ENCODE results near the gene GTPBP8. TPM values are rescaled to one million over a fixed set of nuclear protein-coding genes. Genes with fewer than 3 reads are reported as not detected.
A peak's percentile ranks its signal among the peaks of the same experiment; 100 is the strongest.

The GTPBP8 gene
- total RNA-seq, 1 donor from 2014 or later = 25.9 TPM

DNA sequence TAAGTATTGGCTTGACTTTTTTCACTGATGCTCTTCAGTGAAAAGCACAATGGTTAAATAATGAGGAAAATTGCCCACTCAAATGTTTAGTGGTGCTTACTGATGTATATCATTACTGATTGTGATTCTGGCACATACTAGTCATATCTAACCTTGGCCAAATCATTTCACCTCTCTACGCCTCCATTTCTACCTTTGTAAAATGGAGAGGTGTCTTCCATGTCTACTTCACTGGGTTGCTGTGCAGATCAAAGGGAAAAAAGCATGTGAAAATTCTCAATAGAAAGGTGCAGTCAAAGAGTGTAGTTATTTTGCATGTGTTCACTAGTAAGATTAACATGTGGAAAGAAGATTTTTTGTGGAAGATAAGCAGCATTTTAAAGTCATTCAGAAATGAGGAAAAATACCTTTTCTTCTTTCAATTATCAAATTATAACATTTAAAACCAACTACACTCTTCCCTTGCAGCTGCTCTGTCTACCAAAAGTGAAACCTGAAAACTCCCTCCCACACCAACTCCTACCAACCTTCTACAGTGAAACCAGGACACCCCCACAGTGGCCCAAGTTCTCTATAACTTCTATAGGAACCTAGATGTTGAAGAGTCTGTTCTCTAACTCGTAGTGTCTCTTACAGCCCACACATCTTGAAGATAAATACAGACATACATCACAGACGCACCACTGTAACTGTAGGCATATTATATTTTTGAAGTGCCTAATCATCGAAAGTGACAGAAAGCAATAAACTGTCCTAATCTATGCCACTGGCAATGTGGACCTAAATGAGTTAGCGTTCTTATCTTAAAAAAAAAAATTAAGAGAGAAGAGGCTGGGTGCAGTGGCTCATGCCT lies 17.2 kb upstream of the GTPBP8 start:
- Mint-ChIP-seq H3K27me3 (no peaks in the 10 kb centered on the region), H3K4me3 (no peak overlapping the region), H3K9me3 (no peaks in the 10 kb centered on the region), H3K36me3 (no peaks in the 10 kb centered on the region), H3K4me1 (ENCODE audit: unreplicated experiment) (no peaks in the 10 kb centered on the region), H3K27ac (no peak overlapping the region)
- no peak for DNase-seq (ENCODE audit: extremely low spot score, unreplicated experiment)
- TF ChIP-seq, protein P1, sequence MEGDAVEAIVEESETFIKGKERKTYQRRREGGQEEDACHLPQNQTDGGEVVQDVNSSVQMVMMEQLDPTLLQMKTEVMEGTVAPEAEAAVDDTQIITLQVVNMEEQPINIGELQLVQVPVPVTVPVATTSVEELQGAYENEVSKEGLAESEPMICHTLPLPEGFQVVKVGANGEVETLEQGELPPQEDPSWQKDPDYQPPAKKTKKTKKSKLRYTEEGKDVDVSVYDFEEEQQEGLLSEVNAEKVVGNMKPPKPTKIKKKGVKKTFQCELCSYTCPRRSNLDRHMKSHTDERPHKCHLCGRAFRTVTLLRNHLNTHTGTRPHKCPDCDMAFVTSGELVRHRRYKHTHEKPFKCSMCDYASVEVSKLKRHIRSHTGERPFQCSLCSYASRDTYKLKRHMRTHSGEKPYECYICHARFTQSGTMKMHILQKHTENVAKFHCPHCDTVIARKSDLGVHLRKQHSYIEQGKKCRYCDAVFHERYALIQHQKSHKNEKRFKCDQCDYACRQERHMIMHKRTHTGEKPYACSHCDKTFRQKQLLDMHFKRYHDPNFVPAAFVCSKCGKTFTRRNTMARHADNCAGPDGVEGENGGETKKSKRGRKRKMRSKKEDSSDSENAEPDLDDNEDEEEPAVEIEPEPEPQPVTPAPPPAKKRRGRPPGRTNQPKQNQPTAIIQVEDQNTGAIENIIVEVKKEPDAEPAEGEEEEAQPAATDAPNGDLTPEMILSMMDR (conservative IDR thresholded peaks at IDR 0.05) = no peak

DNA sequence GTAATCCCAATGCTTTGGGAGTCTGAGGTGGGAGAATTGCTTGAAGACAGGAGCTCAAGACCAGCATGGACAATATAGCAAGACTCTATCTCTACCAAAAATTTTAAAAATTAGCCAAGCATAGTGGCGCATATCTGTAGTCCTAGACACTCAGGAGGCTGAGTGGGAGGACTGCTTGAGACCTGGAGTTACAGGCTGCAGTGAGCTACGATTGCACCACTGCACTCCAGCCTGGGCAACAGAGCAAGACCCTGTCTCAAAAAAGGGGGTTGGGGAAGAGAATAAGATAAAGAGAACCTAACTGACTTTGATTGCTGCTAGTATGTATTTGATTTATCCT lies 16.6 kb upstream of the GTPBP8 start:
- no peak for DNase-seq (ENCODE audit: extremely low spot score, unreplicated experiment)
- no peaks in the 10 kb centered on the region for H3K36me3 Mint-ChIP-seq
- TF ChIP-seq, protein P1 (conservative IDR thresholded peaks at IDR 0.05) = no peak
- no peak overlapping the region for H3K4me3 Mint-ChIP-seq
- H3K4me1 Mint-ChIP-seq (ENCODE audit: unreplicated experiment) = no peaks in the 10 kb centered on the region
- H3K9me3 Mint-ChIP-seq = no peaks in the 10 kb centered on the region
- no peak overlapping the region for H3K27ac Mint-ChIP-seq
- H3K27me3 Mint-ChIP-seq = no peaks in the 10 kb centered on the region

DNA sequence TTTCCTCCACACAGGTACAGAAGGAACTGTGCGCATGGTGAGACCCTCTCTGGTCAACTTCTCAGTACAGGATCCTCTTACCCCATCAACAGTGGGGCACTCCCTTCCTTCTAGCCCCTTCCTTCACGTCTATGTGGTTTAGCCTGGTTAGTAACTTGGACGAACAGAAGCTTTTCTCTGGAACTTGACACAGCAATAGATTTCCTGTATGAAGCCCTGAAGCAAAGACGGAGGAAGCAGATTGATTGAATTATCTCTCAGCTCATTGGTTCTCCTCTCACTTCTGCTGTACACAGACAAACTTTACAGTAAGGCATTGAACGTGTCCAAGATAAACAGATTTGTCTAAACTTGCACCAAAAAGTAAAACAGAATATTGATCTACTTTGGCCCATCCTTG lies 15.9 kb upstream of the GTPBP8 start, which contains the start of gene CD200R1:
Gene CD200R1 (minus strand): TSS at position 210 of the 400 bp plus-strand sequence. CDS start 246 bp downstream, outside the sequence.
- Mint-ChIP-seq H3K36me3 (no peaks in the 10 kb centered on the region), H3K9me3 (no peaks in the 10 kb centered on the region), H3K27ac (peak within 1 kb of the TSS; percentile 17), H3K27me3 (no peaks in the 10 kb centered on the region), H3K4me3 (no peak within 1 kb of the TSS), H3K4me1 (ENCODE audit: unreplicated experiment) (no peaks in the 10 kb centered on the region)
- TF ChIP-seq, protein P1 (conservative IDR thresholded peaks at IDR 0.05) = no peak
- DNase-seq (ENCODE audit: extremely low spot score, unreplicated experiment) = no peak

DNA sequence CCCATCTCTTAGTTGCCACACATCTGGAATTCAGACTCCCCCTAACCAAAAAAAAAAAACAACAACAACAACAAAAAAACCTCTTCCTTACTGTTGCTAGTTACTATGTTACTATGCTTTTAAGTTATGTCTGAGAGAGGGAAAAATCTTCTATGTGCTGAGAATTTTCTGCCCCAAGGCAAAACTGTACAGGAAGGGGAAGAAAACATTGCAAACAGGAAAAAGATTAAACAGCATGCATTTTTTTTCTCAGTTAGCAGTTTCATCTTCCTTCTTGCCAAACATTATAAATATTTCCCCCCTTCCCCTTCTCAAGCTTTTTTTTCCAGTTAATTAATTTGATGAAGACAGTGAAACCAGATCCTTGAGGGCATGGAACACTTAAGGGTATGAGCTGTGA lies 14.8 kb upstream of the GTPBP8 start:
- Mint-ChIP-seq H3K4me1 (ENCODE audit: unreplicated experiment) (no peaks in the 10 kb centered on the region), H3K36me3 (no peaks in the 10 kb centered on the region), H3K9me3 (no peaks in the 10 kb centered on the region), H3K27ac (no peak overlapping the region), H3K27me3 (no peaks in the 10 kb centered on the region), H3K4me3 (no peak overlapping the region)
- TF ChIP-seq, protein P1 (conservative IDR thresholded peaks at IDR 0.05) = no peak
- DNase-seq (ENCODE audit: extremely low spot score, unreplicated experiment) = no peak

DNA sequence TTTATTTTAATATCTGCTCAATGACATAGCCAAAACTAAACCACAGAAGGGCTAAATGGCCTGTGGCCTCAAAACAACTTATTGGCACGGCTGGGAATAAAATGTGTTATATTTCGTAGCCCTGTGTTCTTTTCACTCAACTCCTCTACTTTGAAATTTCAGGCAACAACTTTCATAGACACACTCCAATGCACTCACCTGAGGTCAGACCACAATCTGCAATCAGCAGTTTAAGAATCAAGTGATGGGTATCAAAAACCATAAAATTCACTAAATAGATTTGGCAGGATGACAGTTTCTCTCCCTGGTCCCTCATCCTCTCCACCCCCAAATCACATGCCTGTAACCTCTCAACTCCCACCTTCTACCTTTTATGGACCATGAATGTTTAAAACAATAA lies 13.8 kb upstream of the GTPBP8 start:
- no peaks in the 10 kb centered on the region for H3K9me3 Mint-ChIP-seq
- no peaks in the 10 kb centered on the region for H3K36me3 Mint-ChIP-seq
- no peaks in the 10 kb centered on the region for H3K4me1 Mint-ChIP-seq (ENCODE audit: unreplicated experiment)
- no peak overlapping the region for H3K4me3 Mint-ChIP-seq
- TF ChIP-seq, protein P1 (conservative IDR thresholded peaks at IDR 0.05) = no peak
- no peak for DNase-seq (ENCODE audit: extremely low spot score, unreplicated experiment)
- H3K27ac Mint-ChIP-seq = no peak overlapping the region
- H3K27me3 Mint-ChIP-seq = no peaks in the 10 kb centered on the region
